Testis (tissue), 2 donors: ENCODE results near the gene FURIN.

Experiments
- POLR2A ChIP-seq: fragments of 450-650 bp; IDR thresholded peaks from one replicate; pipeline ENCODE4 v1.6.1; 2017; ENCODE audit warnings: antibody characterized with exemption, mild to moderate bottlenecking, moderate library complexity
- TF ChIP-seq, protein P1 (sequence below), 3 experiments: fragments of 450-650 bp in 2 of 3; fragments of 200-600 bp in 1 of 3; sonication (generic) in 1 of 3; IDR thresholded peaks; one replicate each; pipeline ENCODE4 v1.5.1; 2016 to 2019; ENCODE audit warnings: antibody characterized with exemption in 3 of 3, mild to moderate bottlenecking in 2 of 3, moderate library complexity in 1 of 3

DNA sequence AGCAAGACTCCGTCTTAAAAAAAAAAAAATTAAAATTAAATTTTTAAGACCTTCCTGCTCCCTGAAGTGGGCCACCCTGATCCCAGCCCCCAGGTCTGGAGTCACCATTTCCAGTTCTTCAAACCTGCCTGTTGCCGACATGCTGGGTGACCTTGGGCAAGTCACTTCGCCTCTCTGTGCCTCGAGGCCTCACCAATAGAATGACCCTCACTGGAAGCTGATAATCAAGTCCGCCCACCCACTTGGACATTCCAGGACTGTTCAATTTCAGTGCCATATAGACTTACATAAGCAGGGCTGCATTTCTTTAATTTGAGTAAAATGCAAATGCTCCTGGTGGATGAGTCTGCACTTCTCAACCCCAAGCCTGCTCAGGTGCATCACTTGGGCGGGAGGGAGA lies 39.3 kb upstream of the FURIN start:
- TF ChIP-seq, protein P1, sequence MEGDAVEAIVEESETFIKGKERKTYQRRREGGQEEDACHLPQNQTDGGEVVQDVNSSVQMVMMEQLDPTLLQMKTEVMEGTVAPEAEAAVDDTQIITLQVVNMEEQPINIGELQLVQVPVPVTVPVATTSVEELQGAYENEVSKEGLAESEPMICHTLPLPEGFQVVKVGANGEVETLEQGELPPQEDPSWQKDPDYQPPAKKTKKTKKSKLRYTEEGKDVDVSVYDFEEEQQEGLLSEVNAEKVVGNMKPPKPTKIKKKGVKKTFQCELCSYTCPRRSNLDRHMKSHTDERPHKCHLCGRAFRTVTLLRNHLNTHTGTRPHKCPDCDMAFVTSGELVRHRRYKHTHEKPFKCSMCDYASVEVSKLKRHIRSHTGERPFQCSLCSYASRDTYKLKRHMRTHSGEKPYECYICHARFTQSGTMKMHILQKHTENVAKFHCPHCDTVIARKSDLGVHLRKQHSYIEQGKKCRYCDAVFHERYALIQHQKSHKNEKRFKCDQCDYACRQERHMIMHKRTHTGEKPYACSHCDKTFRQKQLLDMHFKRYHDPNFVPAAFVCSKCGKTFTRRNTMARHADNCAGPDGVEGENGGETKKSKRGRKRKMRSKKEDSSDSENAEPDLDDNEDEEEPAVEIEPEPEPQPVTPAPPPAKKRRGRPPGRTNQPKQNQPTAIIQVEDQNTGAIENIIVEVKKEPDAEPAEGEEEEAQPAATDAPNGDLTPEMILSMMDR (IDR thresholded peaks at IDR 0.05), result no peak
- TF ChIP-seq POLR2A, result no peak
